NCI-H2171 treated with DMSO at 0.1 percent for 48 hours (cell line): Measurements from ENCODE around the gene FBXL13.
"Not testable (repeated sequence)": the region's sequence is repeated elsewhere in the genome, so short reads cannot be mapped to it uniquely, and the experiment has no call there.

Source experiments
- DNase-seq: peaks from one replicate; lab custom pipeline; 2025; lab: John Stamatoyannopoulos, UW

Gene FBXL13

DNA sequence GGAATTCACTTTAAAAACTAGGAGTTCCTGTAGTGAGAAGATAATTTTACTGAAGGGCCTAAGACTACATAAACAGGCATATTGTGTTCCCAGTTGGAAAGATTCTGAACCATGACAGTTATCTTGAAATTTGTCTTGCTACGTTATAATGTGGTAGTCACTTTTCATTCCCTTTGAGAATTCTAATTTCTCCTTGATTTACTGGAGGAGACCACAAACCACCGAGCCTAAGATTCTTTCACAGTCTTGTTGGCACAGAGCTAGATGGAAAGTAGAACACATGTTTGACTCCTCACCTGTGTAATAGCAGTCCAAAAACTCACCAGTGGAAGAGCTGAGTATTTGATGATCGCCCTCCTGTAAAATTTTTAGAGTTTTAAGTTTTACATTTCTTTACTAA is 5.2 kb upstream of the FBXL13 start:
- no peak for DNase-seq

DNA sequence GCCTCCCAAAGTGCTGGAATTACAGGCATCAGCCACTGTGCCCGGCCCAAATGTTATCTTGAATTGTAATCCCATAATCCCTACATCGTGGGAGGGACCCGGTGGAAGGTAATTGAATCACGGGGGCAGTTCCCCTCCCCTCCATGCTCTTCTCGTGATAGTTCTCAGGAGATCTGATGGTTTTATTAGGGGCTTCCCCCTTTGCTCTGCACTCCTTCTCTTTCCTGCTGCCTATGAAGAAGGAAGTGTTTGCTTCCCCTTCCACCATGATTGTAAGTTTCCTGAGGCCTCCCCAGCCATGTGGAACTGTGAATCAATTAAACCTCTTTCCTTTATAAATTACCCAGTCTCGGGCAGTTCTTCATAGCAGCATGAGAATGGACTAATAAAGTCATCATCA is 3.6 kb upstream of the FBXL13 start:
- DNase-seq, result not testable (repeated sequence)

DNA sequence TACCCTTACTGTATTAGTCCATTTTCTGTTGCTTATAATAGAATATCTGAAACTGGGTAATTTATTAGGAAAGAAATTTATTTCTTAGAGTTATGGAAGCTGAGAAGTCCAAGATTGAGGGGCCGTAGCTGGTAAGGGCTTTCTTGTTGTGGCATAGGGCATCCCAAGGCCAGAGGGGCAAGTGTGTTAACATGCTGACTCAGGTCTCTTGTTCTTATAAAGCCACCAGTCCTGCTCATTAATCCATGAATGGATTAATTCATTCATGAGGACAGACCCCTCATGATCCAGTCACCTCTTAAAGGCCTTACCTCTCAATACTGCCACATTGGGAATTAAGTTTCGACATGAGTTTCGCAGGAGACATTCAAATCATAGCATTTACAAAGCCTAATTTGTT is 2.7 kb upstream of the FBXL13 start:
- DNase-seq, result no peak

- no peak for DNase-seq
Observed at GRCh38 chr7:103076764-103077163, 2.2 kb upstream of the FBXL13 start.

DNA sequence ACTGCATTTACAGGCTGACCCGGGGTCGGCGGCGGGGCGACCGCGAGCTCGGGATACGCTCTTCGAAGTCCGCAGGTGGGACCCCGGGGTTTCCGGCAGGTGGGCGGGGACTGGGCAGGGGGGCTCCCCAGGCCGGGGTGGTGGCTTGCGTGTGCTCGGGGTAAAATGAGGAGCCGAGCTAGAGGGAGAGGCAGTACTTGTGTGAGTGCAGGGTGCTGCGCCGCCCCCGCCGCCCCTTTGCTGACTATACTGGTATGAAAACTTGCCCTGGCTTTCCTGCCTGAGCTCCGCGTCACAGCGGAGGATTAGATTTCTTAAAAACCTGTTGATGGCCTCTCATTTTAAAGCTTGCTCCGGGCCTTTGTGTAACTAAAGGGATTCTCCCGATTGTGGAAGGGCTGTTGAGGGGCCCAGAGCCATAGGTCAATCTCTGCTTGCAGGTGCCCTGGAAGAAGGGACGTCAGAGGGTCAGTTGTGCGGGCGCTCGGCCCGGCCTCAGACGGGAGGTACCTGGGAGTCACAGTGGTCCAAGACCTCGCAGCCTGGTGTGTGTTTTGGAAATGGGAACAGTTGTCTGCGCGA is 832 bp upstream of the FBXL13 start:
- peak; percentile 73 for DNase-seq

DNA sequence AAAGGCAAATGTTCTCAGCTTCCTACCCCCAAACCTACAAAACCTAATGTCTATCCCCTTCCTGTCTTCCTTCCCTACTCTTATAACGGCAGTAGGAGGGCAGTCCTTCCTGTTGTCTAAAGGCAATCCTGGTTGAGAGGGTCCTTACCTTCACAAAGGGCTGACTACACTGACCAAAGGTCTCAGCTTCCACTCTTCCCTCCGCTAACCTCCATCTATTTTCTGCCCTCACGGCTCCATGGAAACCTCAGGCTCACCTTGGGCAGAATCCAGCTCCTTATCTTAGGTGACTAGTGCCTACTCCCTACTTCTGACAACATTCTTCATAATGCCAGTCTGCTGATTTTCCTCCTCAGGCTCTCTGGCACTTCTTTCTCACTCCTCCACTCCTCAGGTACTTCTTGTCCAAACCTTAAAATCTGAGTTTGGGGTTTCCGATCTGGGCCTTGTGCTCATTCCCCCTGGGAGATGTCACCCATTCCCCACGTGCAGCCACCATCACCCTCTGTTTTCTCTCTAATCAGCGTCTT is 542 bp downstream of the FBXL13 start:
- DNase-seq, result no peak

DNA sequence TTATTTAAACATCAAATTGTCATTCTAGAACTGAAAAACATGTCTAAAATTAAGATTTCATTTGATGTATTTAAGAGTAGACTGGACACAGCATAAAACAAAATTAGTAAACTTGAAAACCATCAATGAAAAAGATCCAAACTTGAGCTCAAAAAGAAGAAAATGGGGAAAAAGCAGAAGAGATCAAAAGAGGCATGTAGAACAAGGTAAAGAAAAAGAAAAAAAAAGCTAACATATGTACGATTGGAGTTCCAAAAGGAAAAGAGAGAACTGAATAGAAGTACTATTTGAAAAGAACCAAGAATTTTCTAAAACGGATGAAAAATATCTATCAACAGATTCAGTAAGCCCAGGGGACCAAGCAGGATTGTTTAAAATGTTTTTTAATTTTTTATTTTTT is 3.6 kb downstream of the FBXL13 start:
- DNase-seq, result no peak

DNA sequence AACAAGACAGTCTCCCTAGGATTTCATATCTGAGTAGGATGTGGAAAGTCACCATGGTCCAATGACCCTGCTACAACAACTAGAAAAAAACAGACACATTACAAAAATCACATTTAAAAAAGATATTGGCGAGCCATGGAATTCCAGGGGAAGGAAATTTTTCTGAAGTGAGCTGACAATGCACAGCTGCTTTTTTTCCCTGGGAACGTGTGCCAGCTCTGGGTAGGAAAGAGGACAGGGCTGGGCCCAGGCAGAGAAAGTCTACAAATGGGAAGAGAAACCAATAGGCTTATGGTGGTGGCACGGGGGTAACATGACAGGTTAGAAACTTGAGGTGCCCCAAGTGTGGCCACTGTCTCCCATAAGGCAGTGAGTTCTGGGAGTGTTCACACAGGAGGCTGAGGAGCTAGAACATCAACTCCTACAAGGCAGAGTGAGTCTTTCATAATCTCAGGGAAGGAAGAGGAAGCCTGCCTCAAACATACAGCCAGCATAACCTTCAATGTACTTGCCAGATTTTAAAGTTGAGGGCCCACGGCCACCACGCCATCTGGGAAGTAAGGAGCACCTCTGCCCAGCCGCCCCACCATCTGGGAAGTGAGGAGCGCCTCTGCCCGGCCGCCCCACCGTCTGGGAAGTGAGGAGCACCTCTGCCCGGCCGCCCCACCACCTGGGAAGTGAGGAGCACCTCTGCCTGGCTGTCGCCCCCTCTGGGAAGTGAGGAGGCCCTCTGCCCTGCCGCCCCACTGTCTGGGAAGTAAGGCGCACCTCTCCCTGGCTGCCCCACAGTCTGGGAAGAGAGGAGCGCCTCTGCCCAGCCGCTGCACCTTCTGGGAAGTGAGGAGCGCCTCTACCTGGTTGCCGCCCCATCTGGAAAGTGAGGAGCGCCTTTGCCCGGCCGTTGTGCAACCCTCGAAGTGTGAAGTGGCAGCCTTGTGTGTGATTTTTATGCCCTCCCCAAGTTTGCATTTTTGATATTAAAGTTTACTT is 5.9 kb downstream of the FBXL13 start:
- DNase-seq, result no peak

GRCh38 chr7:103065667-103066066 is 8.9 kb downstream of the FBXL13 start:
- no peak for DNase-seq

DNA sequence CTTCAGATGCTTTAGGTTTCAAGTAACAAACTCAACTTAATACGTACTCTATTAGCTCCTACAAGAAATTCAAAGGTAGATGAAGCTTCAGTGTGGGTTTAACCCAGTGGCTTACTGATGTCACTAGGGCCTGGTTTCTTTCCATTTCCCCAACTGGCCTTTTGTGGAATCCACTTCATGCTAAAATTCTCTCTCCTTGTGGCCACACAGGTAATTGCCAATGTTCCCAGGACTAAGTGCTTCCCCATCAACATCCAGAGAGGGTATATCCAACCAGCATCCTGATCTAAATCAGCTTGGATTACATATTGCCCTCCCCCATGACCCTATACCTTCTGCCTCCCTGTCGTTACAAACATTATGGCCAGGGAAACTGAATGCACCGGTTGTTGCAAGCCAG is 10.7 kb downstream of the FBXL13 start:
- no peak for DNase-seq

DNA sequence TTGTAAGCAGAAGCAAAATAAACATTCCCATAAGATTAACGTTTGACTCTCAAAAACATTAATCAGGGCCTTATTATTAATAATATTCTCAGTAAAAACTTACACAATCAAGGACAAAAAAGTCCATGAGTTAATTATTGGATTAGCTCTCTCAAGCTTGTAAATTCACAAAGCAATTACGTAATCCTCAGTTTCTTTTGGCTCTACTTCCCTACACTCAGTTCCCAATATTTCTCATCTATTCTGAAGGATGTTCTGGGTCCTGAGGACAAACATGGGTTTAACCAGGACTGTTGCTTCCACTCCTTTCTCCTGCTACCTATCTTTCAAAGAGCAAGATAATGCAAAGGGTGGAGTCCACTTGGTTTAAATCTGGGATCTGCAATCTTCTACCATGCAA is 15.1 kb downstream of the FBXL13 start:
- DNase-seq, result no peak

DNA sequence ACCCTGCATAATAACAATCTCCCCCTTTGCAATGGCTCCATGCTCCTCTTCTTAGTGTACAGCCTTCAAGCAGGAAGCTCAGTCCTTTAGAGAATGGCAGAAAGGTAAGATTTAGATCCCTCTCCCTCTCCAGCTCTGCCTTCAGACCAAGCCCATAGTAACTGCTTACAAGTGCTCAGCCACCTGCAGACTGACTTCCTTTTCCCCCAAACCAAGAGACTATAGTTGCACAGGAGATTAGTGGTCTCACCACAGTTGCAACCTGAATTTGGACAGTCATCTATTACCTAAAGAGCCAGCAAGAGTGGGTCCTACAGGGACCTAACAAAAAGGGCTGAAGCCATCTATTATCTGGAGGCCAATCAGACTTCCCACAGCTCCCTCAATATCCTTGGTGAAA is 16.5 kb downstream of the FBXL13 start:
- DNase-seq, result no peak

GRCh38 chr7:103056006-103056405 is 18.6 kb downstream of the FBXL13 start:
- DNase-seq, result not testable (repeated sequence)

- no peak for DNase-seq
Observed at GRCh38 chr7:103051519-103051918, 23.1 kb downstream of the FBXL13 start.

DNA sequence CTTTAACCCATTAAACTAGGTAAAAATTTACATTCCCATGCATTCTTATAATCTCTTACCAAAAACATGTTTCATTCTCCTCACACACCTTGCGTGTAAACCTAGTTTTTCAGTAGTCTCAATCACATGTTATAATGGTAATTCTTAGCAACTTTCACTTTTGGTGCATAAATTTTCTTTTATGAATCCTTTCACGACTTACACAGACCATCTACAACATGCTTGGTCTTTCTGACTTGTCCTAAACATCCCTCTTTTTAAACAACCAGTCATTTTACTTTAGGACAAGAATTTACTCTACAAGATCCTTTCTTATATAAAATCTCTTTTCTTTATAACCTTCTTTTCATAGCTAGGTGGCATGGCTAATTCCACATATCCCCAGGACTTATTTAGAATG is 25.8 kb downstream of the FBXL13 start:
- DNase-seq, result no peak

GRCh38 chr7:103041815-103042214 is 32.8 kb downstream of the FBXL13 start:
- not testable (repeated sequence) for DNase-seq

- not testable (repeated sequence) for DNase-seq
Observed at GRCh38 chr7:103037823-103038739, 36.5 kb downstream of the FBXL13 start.

DNA sequence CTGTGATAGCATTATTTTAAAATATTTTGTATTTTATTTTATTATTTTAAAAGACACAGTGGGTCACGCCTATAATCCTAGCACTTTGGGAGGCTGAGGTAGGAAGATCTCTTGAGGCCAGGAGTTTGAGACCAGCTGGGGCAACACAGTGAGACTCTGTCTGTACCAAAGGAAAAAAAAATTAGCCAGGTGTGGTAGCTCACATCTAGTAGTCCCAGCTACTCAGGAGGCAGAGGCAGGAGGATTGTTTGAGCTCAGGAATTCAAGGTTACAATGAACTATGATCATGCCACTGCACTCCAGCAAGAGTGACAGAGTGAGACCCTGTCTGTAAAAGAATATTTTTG is 37.1 kb downstream of the FBXL13 start:
- no peak for DNase-seq

DNA sequence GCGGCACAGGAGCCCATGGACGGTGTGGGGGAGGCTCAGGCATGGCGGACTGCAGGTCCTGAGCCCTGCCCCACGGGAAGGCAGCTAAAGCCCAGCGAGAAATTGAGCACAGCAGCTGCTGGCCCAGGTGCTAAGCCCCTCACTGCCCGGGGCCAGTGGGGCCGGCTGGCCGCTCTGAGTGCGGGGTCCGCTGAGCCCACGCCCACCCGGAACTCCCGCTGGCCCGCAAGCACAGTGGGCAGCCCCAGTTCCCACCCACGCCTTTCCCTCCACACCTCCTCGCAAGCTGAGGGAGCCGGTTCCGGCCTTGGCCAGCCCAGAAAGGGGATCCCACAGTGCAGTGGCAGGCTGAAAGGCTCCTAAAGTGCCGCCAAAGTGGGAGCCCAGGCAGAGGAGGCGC is 40.3 kb downstream of the FBXL13 start:
- not testable (repeated sequence) for DNase-seq

GRCh38 chr7:103031781-103032180 is 42.8 kb downstream of the FBXL13 start:
- DNase-seq, result no peak

DNA sequence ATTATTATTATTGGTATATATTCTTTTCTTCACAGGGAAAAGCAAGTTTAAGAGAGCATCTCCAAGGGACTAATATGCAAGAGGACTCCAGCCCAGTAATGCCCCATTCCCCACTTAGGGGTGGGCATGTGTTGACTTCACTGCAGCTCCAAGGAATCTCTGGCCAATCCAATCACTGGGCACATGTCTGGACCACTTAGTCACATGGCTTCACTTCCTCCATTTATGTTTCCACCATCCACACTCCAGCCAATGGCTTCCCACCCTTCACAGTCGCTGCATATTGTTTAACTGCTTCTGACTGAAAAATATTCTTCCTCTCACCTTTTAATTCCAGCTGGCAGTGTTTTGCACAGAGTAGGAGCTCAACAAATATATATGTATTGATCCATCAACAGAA is 43.6 kb downstream of the FBXL13 start:
- DNase-seq, result no peak

GRCh38 chr7:103025341-103025740 is 49.3 kb downstream of the FBXL13 start:
- DNase-seq, result no peak
